AG04450 (cell line): ENCODE measurements around the gene CFAP57. TPM values are rescaled to one million over a fixed set of nuclear protein-coding genes. Genes with fewer than 3 reads are reported as not detected.

ENCODE experiments used
- CTCF ChIA-PET: fragments of 300-600, 350-600 bp; formaldehyde crosslinking; extraction: SDS; loops from one replicate; lab custom pipeline; 2022; ENCODE audit warnings: antibody characterized with exemption, inconsistent platforms; lab: Charles Lee
- POLR2A ChIA-PET: fragments of 350-600 bp; formaldehyde crosslinking; extraction: SDS; loops from one replicate; lab custom pipeline; 2021; ENCODE audit warnings: antibody characterized with exemption, inconsistent platforms; lab: Yijun Ruan, JAX
- DNase-seq: peaks from one replicate; pipeline ENCODE4 v3.0.0-alpha.2; 2011; ENCODE audit warnings: low read depth, low spot score
- H3K27ac ChIP-seq: one replicate; pipeline ENCODE4 v1.5.1; 2012; ENCODE audit warnings: low read depth, low read length, control low read depth
- H3K27me3 ChIP-seq: one replicate; pipeline ENCODE4 v1.6.0; 2012; ENCODE audit warnings: low read length; ENCODE audit not compliant: control insufficient read depth, insufficient read depth
- H3K4me3 ChIP-seq: 2 replicates; pipeline ENCODE4 v1.5.1; 2011; ENCODE audit warnings: mild to moderate bottlenecking, low read depth, low read length, control low read depth
- H3K9me3 ChIP-seq: 2 replicates; pipeline ENCODE4 v1.5.1; 2012; ENCODE audit warnings: low read length; ENCODE audit not compliant: control insufficient read depth, insufficient read depth
- polyA plus RNA-seq: library from polyadenylated mRNA; depleted of rRNA; stranded (reverse); fragments of >200 nt; gene quantifications from 2 replicates; pipeline ENCODE4 v1.2.3, GENCODE V29; 2011
- TF ChIP-seq, protein P1 (sequence below): IDR thresholded peaks from 2 replicates; pipeline ENCODE4 v1.5.1; 2011; ENCODE audit warnings: low read depth, low read length, control low read depth, inconsistent platforms

CFAP57 gene
- polyA plus RNA-seq, 1 experiment: 0.58 TPM

DNA sequence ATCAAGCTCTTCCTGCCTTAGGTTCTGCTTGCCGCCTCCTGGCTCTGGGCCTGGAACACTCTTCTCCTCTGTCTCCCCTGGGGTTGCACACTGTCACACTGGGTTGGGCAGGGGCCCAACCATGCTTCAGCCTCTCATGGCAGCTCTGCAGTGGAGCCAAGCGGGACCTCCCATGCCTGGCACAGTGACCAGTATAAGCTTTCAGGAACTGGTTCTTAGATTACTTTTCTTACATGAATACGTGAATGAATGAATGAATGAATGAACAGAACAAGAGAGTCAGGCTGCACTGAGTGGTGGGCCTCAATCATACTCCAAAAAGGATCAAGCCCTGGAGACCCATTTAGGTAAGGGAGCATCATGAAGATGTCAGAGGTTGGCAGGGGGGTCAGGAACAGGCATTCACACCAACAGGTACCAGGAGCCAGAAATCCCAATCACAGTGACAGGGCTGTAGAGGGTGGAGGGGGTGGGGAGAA, 66.9 kb downstream of the CFAP57 start:
- no peak for DNase-seq
- H3K4me3 ChIP-seq: no peak overlapping the region
- CTCF ChIA-PET: interaction anchor here (0.8 to 2.0 kb wide), 6 partner anchors 119 to 196 kb away, joined by 3 to 8 read pairs (median 4); partner anchors contain the start of genes ELOVL1, MED8 and SZT2
- POLR2A ChIA-PET: no interaction called here
- H3K9me3 ChIP-seq: peaks cover 10% of the 10 kb centered on the region; the same call in 1 of the 2 replicates
- TF ChIP-seq, protein P1, sequence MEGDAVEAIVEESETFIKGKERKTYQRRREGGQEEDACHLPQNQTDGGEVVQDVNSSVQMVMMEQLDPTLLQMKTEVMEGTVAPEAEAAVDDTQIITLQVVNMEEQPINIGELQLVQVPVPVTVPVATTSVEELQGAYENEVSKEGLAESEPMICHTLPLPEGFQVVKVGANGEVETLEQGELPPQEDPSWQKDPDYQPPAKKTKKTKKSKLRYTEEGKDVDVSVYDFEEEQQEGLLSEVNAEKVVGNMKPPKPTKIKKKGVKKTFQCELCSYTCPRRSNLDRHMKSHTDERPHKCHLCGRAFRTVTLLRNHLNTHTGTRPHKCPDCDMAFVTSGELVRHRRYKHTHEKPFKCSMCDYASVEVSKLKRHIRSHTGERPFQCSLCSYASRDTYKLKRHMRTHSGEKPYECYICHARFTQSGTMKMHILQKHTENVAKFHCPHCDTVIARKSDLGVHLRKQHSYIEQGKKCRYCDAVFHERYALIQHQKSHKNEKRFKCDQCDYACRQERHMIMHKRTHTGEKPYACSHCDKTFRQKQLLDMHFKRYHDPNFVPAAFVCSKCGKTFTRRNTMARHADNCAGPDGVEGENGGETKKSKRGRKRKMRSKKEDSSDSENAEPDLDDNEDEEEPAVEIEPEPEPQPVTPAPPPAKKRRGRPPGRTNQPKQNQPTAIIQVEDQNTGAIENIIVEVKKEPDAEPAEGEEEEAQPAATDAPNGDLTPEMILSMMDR: no peak
- no peak overlapping the region for H3K27ac ChIP-seq
- no peaks in the 10 kb centered on the region for H3K27me3 ChIP-seq

DNA sequence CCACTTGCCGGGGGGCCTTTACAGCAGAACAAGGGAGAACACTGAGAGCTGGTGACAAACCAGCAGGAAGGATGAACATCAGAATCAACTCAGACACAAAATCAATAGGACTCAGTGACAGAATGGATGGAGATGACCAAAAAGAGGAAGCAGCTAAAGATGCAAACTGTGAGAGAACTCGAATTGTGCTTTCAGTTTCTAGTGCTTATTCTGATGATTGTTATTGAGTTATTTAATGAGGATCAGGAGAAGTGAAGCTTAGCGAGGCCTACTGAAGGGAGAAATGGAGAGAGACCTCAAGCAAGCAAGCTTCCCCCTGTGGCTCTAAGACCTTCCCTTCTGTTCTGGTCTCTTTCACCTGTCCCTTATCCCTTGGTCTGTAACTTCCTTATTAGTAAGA, 67.4 kb downstream of the CFAP57 start:
- CTCF ChIA-PET: interaction anchor here (1.0 to 2.0 kb wide), 4 partner anchors 128 to 175 kb away, joined by 3 to 8 read pairs (median 4); partner anchors contain the start of genes ELOVL1, MED8 and SZT2
- no peaks in the 10 kb centered on the region for H3K27me3 ChIP-seq
- POLR2A ChIA-PET: no interaction called here
- H3K27ac ChIP-seq: no peak overlapping the region
- TF ChIP-seq, protein P1: no peak
- H3K4me3 ChIP-seq: no peak overlapping the region
- H3K9me3 ChIP-seq: peaks cover 10% of the 10 kb centered on the region; the same call in 1 of the 2 replicates
- DNase-seq: no peak

DNA sequence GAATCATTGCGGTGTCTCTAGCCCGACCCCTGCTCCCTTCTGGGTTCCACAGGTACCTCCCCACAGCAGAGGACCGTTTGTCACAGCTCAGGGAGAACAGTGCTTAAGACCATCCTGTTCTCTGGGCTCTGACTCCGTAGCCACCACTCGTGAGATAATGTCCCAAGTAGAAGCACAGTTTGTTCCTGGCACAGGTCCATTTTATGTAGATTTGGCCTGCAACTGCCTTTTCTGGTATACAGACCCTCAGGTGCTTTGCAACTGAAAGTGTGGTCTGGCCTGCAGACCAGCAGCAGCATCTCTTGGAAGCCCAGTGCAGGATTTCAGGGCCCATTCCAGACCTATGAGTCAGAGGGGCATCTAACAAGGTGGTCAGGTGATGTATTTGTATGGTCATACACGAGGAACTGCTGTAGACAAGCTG, 69.3 kb downstream of the CFAP57 start:
- DNase-seq: no peak
- POLR2A ChIA-PET: interaction anchor here (0.9 kb wide), 1 partner anchor 117 kb away, joined by 3 read pairs; the partner anchor contains the start of gene CDC20
- CTCF ChIA-PET: interaction anchor here (1.4 to 3.2 kb wide), 2 partner anchors 173 kb away, joined by 3 to 16 read pairs; no protein-coding TSS in a partner anchor
- H3K27me3 ChIP-seq: no peaks in the 10 kb centered on the region
- H3K27ac ChIP-seq: no peak overlapping the region
- TF ChIP-seq, protein P1: no peak
- no peak overlapping the region for H3K4me3 ChIP-seq
- H3K9me3 ChIP-seq: peaks cover 12% of the 10 kb centered on the region; the same call in 1 of the 2 replicates

DNA sequence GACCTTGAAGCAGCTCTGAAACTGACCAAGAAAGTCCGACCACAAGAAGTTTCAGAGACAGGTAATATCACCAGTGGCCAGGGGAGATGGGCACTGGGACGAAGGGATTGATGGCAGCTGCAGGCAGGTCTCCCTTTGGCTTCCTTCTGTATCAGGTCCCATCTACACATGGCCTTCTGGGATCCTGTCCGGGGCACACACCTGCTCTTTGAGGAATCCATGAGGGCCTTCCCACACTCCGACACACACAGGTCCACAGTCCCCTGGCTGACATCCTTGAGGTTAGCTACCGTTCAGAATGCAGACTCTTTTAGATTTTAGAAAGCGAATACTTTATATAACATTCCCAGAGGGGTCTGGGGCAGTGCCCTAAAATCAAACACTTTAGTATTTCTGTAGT, 71.2 kb downstream of the CFAP57 start:
- no peak overlapping the region for H3K4me3 ChIP-seq
- H3K9me3 ChIP-seq: peaks cover 19% of the 10 kb centered on the region; the same call in 1 of the 2 replicates
- H3K27ac ChIP-seq: no peak overlapping the region
- H3K27me3 ChIP-seq: no peaks in the 10 kb centered on the region
- TF ChIP-seq, protein P1: no peak
- POLR2A ChIA-PET: no interaction called here
- DNase-seq: no peak
- CTCF ChIA-PET: interaction anchor here (1.8 to 3.2 kb wide), 2 partner anchors 16 to 171 kb away, joined by 8 to 16 read pairs; no protein-coding TSS in a partner anchor
